Fibroblast of skin of abdomen (primary cell): ENCODE data around the gene SLCO4A1.

Source experiments
- DNase-seq: peaks from one replicate; pipeline ENCODE4 v3.0.0-alpha.2; 2013

The SLCO4A1 gene

DNA sequence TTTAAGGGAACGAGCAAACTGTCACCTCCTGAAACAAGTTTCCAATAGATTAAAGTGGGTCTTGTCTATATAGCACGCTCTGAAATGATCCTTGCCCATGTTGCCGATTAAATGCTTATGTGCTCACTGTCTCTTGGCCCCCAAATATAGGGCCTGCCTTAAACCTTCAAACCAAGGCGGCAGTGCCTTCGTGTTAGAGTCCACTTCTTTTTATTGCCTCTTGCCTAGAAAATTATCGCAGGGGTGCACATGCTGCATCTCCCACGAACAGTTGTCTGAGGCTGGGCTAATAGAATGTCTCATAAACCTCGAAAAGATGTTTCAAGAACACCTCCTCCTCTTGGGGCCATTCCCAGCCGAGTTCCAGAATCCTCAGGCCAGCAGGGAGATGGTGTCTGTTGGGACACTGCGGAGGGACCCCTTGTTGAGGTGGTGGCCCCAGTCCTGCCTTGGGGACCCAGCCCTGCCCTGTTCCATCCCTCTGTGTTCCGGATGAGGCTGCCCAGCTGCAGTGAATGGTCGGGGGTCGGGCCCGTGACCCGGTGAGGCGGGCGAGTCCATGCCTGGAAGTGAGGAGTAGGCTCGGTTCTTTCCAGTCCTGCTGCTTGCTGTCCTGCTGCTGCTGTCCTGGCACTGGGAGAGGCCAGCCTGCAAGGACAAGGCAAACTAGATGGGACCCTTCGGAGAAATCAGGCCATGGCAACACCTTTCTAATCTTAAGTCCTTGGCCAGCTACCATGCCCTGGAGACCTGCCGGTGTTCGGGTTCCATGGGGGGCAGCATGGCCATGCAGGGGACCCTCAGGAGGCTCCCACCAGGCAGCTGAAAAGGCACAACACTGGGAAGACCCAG is 34.7 kb upstream of the SLCO4A1 start:
- DNase-seq, result no peak

DNA sequence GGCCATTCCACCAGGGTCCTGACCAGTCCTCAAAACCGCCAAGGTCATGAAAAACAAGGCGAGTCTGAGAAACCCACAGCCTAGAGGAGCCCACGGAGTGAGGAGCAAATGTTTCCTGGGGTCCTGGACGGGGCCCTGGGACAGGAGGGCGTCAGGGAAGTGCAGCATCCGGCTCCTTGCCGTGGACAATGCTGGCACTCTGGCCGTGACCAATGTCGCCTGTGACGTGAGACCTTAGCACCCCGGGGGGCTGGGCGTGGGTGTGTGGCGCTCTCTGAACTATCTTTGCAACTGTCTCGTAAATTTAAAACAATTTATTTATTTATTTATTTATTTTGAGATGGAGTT is 34.1 kb upstream of the SLCO4A1 start:
- no peak for DNase-seq

DNA sequence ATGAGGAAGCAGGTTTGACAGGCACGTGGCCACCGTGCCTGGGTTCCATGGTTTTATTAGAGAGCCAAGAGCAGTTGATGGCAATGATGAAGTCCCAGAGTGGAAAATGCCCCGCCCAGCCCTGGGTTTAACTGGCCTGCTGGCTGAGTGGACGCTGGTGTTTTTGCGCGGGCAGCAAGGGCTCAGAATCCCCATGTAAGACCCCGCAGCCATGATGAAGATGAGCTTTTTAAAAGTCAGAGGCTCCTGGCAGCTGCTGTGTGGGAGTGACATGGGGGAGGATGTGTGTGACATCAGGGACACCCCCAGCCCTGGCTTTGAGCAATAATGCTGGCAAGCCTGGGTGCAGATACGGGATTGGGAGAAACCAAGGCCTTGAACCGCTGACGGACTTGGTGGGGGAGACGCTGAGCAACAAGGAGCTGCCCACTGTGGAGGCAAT is 33.0 kb upstream of the SLCO4A1 start:
- DNase-seq, result no peak

DNA sequence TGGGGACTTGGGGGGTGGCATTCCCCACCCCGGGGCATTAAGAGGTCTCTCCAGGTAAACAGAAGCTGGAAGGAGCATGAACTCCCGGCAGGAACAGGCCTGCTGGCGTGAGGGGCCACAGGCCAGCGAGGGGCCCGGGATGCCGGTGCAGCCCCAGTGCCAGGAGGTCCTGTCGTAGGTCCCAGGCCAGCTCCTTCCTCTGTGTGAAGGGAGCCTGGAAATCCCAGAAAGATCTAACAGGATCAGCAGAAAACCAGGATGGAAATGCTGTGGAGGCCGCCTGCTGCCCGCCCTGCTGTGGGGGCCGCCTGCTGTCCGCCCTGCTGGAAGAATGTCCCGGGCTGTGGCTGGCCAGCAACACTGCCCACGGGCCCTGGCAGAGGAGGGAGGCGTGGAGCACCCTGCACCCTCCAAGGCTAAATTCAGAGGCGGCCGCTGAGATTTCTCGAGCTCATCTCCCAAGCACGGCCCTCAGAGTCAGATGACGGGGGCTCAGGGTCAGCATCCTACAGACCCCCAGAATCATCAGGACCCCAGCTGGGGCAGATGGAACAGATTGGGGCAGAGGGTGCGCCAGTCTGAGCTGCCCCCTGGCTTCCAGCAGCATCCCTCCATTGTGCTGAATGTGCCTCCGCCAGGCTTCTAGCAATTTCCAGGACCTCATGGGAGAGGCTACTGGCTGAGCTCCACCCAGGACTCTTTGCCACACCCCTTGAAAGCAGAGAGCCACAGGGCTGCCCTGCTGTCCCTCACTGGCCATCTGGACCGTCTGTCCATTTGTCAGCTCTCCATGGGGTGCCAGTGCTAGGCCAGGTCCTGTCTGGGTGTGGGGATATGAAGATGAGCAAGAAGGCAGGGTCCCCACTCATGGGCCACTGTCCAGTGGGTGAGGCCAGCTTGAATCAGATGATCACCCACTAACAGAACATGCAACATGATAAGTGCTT is 32.2 kb upstream of the SLCO4A1 start:
- DNase-seq, result no peak

DNA sequence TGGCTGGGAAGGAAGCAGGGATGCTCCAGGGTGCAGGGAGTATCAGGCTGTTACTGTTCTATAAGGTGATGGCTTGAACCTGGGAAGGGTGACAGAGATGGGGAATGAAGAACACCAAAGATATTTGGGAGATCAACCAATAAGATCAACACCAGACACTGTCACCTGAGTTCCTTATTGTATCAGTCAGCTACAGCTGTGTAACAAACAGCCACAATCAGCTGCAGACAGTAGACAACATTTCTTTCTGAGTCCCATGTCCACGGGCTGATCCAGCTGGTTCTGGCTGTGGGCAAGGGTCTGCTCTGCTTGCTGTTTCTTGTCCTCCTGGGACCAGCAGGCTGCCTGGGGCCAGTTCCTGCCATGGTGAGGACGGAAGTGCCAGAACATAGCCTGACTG is 31.3 kb upstream of the SLCO4A1 start:
- no peak for DNase-seq

DNA sequence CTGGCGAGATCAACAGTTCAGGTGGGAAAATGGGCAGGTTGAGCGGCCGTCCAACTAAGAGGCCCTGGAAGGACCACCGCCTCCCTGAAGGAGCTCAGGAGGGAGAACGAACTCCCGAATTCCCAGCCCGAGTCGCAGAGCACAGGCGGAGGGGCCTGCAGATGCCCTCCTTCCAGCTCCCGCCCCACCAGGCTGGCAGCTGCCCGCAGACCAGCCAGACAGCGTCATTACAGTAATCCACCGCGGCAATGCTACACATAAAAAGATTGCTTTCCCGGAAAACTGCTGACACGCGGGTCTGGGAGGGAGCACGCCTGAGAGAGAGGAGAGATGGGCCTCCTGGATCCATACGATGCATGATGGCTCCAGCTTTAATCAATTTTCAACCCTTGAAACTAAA is 30.5 kb upstream of the SLCO4A1 start:
- no peak for DNase-seq

DNA sequence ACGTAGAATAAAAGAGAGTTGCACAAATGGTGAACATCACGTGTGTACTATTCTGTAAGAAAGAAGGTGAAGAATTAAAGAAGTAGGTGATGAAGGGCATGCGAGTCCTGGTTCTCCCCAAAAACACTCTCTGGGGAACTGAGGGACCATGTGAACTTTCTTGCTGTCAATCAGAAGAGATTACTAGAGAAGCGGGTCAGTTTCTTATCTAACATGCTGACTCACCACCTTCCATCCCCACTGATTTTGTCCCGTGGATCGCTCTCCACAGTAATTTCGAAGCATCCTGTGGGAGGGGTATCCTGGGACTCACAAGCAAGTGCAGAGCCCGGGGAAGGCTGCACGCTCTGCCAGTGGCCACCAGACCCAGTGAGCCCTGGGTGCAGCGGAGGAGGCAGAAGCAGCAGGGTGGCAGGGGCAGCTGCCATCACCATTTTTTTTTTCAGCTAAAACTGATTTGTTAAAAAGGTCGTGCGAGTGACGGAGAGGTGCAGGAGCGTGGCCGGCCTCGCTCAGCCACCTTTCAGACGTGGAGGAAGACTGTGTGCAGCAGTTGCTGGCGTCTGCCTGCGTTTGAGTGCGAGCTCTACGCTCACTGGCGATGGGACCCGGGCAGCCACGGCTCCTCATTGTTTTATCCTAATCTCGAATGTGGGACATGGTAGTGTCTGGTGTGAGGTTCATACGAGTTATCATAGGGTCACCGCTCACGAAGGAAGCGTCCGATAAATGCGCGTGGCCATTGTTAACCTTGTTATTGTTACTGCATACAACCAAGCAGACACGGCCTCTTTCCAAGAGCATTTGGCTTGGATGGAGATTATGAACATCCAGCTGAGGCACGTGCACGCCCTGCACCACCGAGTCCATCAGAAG is 28.0 kb upstream of the SLCO4A1 start:
- DNase-seq, result no peak

DNA sequence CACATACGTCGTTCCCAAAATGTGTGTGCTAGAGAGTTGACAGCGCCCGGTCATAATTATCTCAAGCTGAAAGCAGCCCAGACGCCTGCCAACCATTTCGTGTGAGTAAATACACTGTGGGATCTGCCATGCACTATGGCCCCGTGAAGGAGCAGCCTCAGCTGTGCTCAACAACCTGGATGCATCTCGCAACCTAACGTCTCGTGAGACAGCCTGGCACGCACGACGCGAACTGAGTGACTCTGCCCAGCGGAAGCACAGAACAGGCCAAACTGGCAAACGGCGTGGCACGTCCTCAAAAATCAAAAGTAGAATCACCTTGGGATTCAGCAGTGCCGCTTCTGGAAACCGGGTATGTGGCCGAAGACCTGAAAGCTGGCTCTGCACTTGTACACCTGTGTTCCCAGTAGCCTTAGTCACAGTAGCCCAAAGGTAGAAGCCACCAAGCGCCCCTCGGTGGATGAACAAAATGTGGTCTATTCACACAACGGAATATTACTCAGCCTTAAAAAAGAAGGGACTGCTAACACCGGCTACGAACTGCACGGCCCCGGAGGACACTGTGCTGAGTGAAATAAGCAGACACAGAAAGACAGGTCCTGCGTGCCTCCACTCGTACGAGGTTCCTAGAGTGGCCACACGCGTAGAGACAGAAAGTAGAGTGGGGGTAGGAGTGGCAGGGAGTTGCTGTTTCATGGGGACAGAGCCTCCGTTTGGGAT is 27.2 kb upstream of the SLCO4A1 start:
- DNase-seq, result no peak

DNA sequence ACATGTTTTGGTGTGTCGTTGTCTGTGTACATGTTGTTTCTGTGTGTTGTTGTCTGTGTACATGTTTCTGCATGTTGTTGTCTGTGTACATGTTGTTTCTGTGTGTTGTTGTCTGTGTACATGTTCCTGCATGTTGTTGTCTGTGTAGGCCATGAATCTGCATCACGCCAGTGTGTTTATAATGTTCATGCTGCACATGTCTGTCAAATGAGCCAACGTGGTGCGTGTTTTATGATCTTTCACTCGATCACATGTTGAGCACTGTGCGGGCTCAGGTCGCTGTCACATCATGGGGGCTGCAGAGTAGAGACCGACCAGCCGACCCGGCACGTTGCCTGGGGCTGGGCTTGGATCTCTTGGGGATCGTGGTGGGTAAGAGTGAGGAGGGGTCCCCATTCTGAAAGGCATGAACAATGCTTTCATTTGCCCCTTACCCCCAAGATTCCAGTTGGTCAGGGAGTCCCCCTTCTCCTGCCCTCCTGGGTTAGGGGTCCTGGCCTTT is 26.5 kb upstream of the SLCO4A1 start:
- DNase-seq, result no peak

DNA sequence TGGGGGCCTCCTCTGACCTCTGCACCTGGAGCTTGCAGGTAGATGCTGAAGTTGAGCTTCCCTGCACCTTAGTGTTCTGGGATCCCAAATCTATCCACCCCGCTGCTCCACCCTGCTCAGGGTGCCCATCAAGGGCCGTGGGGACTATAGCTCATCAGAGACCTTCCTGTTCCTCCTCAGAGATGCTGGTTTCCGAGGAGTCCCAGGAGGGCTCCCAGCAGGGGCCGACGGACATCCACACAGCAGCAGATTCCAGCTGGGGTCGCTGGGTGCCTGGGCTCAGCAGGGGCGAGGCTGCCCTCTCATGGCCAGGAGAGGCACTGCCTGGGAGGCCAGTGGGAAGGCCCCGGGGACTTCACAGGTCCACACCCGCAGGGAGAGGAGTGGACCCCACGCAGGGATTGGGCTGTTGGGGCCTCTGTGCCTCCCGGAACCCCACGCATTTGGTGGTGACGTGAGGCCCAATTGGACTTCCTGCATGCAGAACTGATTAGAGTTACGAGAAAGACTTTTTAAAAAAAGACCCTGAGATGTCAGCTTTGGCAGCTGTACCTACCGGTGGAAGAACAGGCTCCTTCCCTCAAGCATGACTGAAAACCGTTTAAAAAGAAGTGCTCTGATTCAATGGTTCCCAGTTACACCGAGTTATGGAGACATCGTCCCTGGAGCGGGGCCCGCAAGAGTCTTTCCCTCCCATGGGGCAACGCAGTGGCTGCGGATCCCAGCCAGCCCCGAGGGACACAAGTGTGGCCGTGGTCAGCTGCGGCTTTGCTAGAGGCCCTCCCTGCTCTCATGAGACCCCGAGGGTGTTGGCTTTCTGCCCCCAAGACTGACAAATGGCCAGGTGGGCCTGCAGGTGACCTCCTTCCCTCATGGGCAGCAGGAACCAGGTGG is 25.3 kb upstream of the SLCO4A1 start:
- DNase-seq, result peak; percentile 43

DNA sequence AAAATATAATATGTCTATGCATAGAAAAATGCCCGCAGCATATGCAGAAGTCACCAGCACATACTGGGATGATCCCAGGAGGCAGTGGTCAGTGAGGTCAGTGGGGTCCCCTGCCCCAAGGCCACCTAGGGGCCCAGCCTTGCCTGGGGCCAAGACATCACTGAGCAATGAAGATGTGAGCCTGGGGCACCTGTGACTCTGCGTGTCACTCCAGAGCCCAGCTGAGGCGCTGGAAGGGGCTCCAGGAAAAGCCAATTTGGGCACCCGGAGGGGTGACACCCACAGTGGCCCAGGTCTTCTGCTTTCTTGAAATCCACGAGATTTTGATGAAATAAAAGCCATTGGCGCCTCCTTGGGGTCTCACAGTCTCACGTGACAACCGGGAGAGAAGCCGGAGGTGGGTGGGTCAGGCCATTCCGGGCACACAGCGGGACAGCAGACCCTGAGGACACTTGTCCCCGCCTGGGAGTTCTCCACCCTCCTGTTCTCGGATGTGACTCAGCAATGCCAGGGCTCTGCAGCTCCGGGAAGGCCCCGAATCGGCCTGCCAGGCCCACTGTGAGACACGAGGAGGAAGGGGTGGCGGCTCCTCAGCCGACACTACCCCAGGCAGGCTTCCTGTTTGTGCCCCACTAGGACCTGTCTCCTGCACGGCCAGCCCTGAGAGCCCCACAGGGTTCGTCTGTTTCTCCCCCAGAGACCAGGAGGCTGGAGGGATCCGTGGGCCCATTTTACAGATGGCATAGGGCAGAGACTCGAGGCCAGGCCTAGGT is 24.4 kb upstream of the SLCO4A1 start:
- no peak for DNase-seq

DNA sequence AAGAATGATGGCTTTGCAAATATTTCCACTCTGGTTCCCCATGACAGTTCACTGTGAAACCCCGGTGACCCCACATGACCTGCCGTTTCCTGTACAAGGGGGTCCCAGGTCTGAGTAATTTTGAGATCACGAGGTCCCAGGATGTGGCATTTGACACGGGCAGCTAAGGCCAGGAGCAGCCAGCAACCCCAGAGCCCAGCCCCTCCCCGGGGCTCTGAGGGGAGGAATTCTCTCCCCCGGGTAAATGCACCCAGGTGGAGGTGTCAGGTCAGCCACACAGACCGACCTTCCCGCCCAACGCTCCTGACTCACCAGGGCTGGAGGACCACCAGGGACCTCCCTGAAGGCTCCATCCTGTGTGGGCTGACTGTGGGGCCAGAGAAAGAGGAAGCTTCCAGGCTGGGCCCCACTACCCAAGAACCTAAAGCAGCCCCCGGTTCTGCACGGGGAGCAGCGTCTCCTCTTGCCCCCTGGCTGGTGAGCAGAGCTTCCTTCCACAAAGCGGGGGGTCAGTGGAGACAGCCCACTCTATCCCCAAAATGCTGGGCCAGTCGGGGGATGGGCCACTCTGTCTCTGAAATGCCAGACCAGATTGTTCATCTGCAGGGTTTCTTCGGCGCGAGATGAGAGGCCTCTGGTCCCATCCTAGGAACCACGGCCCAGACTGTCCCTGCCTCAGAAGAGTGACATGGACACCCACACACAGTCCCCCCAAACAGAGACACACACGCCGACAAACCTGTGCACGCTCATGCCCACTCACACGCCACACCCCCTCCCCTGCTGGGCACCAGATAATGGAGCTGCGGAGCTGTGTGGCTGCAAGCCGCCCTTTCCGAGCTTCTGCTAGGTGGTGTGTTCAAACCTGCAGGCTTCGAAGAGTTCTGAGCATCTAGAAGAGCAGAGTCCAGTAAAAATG is 23.4 kb upstream of the SLCO4A1 start:
- no peak for DNase-seq

DNA sequence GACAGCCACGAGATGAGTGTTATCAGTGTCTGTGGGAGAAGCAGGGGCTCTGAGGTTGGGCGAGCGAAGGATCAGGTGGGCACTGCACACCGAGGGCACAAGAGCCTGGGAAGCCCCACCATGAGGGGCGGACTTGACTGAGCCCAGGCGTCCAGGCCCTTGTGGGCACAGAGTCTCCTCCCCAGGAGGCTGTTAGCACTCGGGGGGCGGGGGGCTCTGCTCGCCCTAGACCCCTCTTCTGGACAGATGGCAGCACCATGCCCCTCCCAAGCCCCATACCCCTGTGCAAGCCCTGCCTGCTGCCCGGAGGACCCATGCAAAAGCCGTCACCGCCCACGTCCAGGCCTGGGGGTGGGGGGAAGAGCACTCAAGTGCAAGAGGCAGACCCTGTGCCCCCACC is 21.7 kb upstream of the SLCO4A1 start:
- no peak for DNase-seq

DNA sequence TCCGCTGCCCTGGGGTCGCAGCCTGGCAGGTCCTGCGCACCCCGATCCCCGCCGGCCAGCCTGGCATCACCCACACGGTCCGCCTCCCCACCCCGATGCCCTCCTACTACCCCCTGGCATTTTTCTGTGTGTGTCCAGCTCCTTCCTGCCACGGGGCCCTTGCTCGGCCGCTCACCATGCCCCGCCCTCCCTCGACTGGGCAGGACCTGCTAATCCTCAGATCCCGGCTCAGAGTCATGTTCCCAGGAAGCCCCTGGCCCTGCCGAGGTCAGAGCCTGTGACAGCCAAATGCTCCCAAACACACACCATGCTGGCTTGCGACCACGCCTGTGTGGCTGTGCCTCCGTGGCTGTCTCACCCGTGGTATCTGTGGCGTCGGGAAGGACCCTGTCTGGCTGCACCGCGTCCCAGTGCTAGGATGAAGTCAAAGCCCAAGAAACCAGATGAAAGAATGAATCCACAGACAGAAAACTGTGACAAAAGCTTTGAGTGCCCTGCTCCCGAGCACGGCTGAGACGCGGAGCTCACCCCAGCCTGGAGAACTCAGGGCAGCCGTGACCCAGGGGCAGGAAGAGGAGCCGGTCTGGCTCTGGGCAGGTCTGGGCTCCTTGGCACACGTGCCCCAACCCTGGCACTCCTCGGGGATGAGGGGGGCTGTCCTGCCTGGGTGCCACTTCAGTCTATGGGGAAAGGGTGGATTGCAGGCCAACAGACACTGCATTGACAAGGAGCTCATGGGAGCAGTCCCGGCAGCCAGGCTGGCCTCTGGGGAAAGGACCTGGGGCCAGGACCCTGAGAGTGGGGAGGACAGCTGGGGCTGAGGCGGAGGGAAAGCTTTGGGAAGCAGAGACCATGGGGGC is 20.8 kb upstream of the SLCO4A1 start:
- no peak for DNase-seq

DNA sequence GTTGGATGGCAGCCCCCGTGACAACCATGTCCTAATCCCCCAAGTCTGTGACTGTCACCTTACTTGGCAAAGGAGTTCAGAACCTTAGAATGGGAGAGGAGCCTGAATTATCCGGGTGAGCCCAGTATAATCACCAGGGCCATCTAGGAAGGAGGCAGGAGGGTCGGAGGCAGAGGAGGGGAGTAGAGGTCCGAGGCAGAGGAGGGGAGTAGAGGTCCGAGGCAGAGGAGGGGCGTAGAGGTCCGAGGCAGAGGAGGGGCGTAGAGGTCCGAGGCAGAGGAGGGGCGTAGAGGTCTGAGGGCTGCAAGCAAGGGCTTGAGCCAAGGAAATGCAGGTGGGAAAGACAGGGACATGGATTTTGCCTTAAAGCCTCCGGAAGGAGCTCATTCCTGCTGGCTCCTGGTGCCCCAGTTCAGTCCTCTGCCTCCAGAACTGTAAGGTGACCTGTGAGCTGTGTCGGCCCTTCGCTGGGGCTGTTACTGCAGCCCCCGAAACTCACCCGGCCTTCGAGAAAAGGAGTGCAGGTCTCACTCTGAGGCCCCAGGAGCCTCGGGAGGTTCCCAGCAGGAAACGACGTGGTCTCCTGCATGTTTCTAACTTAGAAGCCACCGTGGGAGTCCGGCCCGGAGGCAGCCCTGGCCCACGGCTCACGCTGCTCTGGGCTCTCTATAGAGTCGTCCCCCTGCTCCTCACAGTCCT is 20.0 kb upstream of the SLCO4A1 start:
- DNase-seq, result no peak

DNA sequence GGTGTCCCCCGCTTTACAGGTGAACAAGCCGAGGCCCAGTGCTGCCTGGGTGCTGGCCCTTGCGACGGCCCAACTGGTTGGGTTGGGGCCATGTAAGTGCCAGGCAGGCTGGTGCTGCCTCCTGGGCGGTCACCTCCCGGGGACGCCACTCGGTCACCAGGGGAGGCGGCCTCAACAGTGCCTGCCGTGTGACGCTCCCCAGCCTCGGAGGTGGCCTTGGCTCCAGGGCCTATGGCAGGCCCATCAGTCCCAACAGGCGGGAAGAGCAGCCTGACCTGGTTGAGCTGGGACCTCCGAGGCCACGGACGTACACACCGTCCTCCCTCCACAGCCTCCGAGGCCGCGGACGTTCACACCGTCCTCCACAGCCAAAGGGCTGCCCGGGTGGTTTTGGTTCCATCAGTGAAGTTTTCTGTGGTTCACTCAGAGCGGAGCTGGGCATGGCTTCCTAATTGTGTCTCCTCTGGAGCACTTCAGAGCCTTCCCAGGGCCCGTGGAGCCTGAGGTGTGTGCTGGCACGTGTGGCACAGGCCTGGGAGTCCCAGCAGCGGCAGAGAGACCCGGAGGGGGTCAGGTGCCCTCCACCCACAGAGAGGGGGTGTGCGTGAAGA is 19.3 kb upstream of the SLCO4A1 start:
- DNase-seq, result no peak
